ENCODE data around the gene POC1A.

GRCh38 chr3:52155912-52156311 lies 1.7 kb upstream of the POC1A start:
- TF ChIP-seq CTCF (conservative IDR thresholded peaks at IDR 0.05 in 1 of 2, IDR thresholded peaks at IDR 0.05 in 1 of 2; ENCODE audit: low read depth in 1 of 2, low read length in 2 of 2) (no peak), EZH2 (IDR thresholded peaks at IDR 0.05; ENCODE audit: low read length, missing control alignments) (no peak)

All from fibroblast of lung (primary cell).